Measurements from ENCODE around the gene R3HDM1.
"Not testable (repeated sequence)": the region's sequence is repeated elsewhere in the genome, so short reads cannot be mapped to it uniquely, and the experiment has no call there.

R3HDM1 gene

GRCh38 chr2:135708159-135708558, 176.9 kb downstream of the R3HDM1 start:
- DNase-seq (ENCODE audit: low read depth in 1 of 2, low spot score in 1 of 2), result no peak

DNA sequence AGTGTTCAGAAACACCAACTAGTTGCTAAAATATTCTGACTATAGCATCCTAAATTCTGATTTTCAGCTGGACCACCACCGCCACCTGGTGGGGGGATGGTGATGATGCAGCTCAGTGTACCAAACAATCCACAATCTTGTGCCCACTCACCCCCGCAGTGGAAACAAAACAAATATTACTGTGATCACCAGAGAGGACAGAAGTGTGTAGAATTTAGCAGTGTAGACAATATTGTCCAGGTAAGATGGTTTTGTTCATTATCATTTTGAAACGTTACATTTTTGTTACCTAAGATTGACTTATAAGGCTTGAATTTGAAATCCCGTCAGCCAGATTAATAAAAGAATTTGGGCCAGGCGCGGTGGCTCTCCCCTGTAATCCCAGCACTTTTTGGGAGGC, 178.7 kb downstream of the R3HDM1 start:
- DNase-seq (ENCODE audit: low read depth in 1 of 2, low spot score in 1 of 2), result peak; percentile 57

DNA sequence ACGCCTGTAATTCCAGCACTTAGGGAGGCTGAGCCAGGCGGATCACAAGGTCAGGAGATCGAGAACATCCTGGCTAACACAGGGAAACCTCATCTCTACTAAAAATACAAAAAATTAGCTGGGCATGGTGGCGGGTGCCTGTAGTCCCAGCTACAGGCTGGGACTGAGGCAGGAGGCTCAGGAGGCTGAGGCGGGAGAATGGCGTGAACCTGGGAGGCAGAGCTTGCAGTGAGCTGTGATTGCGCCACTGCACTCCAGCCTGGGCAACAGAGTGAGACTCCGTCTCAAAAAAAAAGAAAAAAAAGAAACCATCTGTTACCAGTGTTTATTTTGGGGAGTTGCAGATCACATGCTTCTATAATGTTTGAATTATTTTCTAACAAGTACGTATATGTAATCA, 183.8 kb downstream of the R3HDM1 start:
- not testable (repeated sequence) for DNase-seq (ENCODE audit: low read depth in 1 of 2, low spot score in 1 of 2)

DNA sequence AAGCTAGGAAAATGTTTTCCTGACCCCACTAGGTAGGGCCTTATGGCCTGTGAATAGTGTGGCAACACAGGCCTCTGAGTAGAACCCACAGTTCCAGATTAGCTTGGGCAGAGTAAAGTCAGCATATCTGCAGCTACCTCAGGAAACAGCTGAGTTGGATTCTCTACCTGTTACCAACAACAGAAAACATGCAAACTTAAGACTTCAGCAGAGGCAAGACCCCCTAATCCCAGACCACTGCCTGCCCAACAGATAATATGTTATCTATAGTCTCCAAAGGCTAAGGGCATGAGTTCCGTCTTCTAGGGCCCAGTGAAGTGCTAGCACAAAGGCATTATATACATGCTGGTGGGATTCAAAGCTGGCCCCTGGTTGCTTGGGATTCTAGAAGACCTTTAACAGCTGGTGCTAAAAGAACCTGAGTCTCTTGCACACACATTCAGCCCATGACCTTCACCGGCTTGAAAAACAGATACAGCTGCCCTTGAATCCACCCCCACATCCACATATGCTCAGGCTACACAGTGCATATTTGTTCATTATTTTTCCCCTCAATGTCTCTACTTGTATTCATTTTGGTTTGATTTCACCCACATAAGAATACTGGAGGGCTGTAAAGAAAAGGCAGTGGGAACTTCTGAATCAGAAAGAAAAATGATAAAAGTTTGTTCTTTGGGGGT, 196.9 kb downstream of the R3HDM1 start:
- DNase-seq (ENCODE audit: low read depth in 1 of 2, low spot score in 1 of 2), result no peak

GRCh38 chr2:135732561-135732960, 201.3 kb downstream of the R3HDM1 start:
- no peak for DNase-seq (ENCODE audit: low read depth in 1 of 2, low spot score in 1 of 2)

DNA sequence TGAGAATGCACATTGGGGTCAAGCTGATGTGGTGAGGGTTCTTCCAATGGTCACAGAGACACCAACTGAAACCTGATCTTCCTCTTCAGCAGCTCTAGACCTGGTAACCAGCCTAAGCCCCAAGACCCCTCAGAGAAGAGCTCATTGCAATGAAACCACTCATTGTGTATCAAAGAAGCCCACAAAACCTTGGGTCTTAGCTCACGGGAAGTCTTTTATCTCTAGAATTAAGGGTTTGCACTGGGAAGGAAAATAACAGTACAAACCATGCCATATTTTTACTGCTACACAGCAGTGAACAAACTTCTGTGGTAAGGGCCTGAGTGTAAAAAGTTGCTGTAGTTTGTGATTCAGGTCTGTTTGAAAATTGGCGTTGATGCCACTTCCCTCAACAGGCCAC, 201.8 kb downstream of the R3HDM1 start:
- DNase-seq (ENCODE audit: low read depth in 1 of 2, low spot score in 1 of 2), result no peak

GRCh38 chr2:135736546-135736945, 205.3 kb downstream of the R3HDM1 start:
- no peak for DNase-seq (ENCODE audit: low read depth in 1 of 2, low spot score in 1 of 2)

GRCh38 chr2:135740206-135740605, 208.9 kb downstream of the R3HDM1 start:
- no peak for DNase-seq (ENCODE audit: low read depth in 1 of 2, low spot score in 1 of 2)

- no peak for DNase-seq (ENCODE audit: low read depth in 1 of 2, low spot score in 1 of 2)
These were observed 209.7 kb downstream of the R3HDM1 start for GRCh38 chr2:135741043-135741394.

DNA sequence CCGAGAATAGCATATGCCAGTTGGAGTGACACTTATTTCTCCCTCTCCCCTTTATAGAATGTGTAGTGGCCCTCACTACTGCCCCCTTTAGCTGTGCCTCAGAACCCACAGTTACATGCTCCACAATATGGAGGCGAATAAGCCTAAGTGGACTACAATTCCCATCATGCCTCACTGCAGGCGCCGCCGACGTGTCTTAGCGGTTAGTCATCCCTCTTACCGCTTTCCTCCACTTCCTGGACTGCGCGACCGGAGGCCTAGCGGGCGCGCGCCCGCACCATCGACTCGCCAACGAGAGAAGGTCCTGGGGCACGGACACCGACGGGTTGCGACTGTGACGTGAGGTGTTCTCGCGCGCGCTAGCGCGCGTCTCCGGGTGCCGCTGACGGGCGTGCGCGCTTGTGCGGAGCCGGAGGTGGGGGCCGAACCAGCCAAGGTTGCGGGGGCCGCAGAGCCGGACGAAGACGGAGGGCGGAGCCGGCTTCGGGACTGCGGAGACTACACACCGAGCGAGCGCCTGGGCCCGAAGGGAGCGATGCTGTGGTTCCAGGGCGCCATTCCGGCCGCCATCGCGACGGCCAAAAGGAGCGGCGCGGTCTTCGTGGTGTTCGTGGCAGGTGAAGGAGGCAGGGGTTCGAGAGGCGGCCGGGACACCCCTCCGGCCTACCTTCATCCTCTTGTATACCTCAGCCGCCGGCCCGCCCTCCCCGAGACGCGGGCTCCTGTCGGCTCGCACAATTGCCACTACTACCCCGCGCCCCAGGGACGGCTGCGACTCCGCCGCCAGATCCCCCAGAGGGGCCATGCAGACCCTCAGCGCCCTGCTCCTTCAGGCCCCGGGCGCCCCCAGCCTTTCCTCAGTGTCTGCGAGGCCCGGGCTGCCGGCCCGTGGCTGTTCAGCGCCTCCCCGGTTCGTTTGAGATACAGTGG, 210.4 kb downstream of the R3HDM1 start, which contains the start of gene UBXN4:
TSS of gene UBXN4 (plus strand) at position 461 of the 930 bp plus-strand sequence. CDS start at position 536, 75 bp downstream.
- peak; percentile 89 to 94 for DNase-seq (ENCODE audit: low read depth in 1 of 2, low spot score in 1 of 2)

DNA sequence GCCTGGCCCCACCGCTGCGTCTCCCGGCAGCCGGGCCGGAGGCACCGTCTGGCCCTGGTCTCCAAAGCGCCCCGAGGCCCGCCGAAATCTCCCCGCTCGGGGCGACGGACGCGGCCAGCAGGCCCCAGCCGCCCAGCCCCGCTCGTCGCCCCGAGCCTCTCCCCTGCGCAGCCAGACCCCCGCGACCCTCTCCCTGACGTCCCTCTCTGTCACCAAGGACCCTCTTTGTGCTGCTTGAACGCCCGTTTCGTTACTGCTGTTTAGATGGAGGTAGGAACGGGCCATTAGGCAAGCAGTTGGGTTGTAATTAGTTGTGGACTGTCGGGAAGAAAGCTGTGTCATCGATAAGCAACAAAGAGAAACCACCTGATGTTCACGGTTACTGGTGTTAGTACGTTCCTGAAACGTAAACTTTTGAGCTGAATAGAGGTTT, 211.1 kb downstream of the R3HDM1 start:
- peak; percentile 21 to 33 for DNase-seq (ENCODE audit: low read depth in 1 of 2, low spot score in 1 of 2)

GRCh38 chr2:135743860-135744259, 212.6 kb downstream of the R3HDM1 start:
- DNase-seq (ENCODE audit: low read depth in 1 of 2, low spot score in 1 of 2), result no peak

DNA sequence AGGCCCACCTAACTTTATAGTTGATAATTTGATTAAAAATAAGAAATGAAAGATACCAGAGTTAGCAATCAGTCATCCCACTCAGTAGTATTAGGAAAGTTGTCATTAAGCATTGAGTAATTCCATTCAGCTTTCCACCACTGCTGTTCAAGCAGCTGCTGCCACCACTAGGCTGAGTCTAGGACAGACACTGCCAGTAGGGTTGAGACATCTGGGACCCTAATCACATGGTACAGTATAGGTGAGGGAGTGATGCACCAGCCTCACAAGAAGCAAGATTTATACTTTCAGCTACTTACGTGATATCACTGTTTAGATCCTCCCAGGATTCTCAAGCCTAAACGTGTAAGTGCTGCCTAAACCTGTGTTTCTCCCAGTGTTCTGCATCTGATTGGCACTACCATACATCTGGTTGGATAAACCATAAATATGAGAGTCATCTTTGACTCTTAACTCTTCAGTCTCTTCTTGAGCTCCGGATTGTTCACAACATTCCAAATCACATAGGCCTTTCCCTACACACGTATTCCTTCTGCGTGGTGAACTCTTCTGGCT, 213.6 kb downstream of the R3HDM1 start:
- DNase-seq (ENCODE audit: low read depth in 1 of 2, low spot score in 1 of 2), result peak in 1 of 2 donors; percentile 17

GRCh38 chr2:135745545-135745944, 214.3 kb downstream of the R3HDM1 start:
- no peak for DNase-seq (ENCODE audit: low read depth in 1 of 2, low spot score in 1 of 2)

GRCh38 chr2:135755573-135755972, 224.3 kb downstream of the R3HDM1 start:
- no peak for DNase-seq (ENCODE audit: low read depth in 1 of 2, low spot score in 1 of 2)

DNA sequence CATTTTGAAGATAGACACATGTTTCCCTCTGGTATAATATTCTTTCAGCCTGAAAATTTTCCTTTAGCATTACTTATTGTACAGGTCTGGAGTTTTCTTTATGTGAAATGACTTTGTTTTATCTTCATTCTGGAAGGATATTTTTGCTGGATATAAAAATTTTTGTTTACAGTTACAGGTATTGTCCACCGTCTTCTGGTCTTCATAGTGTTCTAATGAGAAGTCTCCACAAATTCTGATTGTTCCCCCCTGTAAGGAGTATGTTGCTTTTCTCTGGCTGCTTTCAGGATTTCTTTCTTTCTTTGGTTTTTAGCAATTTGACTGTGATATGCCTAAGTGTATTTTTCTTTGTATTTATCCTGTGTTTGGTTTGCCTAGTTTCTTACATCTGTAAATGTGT, 225.4 kb downstream of the R3HDM1 start:
- no peak for DNase-seq (ENCODE audit: low read depth in 1 of 2, low spot score in 1 of 2)

GRCh38 chr2:135762022-135762421, 230.7 kb downstream of the R3HDM1 start:
- no peak for DNase-seq (ENCODE audit: low read depth in 1 of 2, low spot score in 1 of 2)

DNA sequence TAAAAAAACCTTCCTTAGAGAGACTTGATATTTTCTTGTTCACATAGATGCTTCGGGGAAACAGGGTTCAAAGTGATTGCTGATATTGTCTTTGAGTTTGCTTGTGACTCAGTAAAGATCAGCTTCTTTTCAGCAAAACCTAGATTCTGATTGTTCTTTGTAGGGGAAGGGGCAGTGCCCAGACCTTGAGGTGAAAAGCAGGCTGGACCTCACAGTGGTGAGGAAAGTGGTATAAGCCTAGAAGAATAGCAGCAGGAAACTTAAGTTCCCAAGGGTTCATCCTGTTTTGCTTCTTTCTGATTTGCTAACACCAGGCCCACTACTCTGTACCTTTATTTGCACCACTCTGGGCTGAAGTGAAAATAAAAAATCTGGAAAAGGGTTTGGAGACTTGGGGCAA, 231.2 kb downstream of the R3HDM1 start:
- DNase-seq (ENCODE audit: low read depth in 1 of 2, low spot score in 1 of 2), result no peak

- no peak for DNase-seq (ENCODE audit: low read depth in 1 of 2, low spot score in 1 of 2)
These were observed 237.6 kb downstream of the R3HDM1 start for GRCh38 chr2:135768863-135769262.

- DNase-seq (ENCODE audit: low read depth in 1 of 2, low spot score in 1 of 2), result no peak
These were observed 242.0 kb downstream of the R3HDM1 start for GRCh38 chr2:135773319-135773718.

DNA sequence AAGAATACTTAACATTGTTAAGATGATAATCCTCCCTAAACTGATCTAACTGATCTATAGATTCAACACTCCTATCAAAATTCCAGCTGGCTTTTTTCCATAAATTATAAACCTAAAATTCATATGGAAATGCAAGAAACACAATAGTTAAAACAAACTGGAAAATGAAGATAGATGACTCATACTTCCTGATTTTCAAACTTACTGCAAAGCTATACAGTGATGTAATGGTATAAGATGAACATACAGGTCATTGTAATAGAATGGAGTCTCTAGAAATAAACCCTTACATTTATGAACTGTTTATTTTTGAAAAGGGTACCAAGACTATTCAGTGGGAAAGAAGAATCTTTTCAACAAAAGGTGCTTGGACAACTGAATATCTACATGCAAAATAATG, 242.6 kb downstream of the R3HDM1 start:
- no peak for DNase-seq (ENCODE audit: low read depth in 1 of 2, low spot score in 1 of 2)

Measured in activated CD4-positive, alpha-beta T cell treated with anti-CD3 and anti-CD28 coated beads, Interleukin-2, amount 50 U/mL, for 24 hours (primary cell).